Cardiac muscle cell (in vitro differentiated cells and primary cell): ENCODE measurements around the gene CELSR1. TPM values are rescaled to one million over a fixed set of nuclear protein-coding genes. Genes with fewer than 3 reads are reported as not detected.

Source experiments
- DNase-seq, 2 donors: peaks; one replicate each; pipeline versions ENCODE4 v3.0.0 to v3.0.0-alpha.2; 2010 to 2017; ENCODE audit warnings: low read depth in 1 of 2, low spot score in 1 of 2
- H3K27ac ChIP-seq: fragments of 200-600 bp; sonication (generic); 2 replicates; pipeline ENCODE4 v1.5.1; 2016
- H3K27me3 ChIP-seq: fragments of 200-600 bp; sonication (generic); 2 replicates; pipeline ENCODE4 v1.6.0; 2016; ENCODE audit warnings: control low read depth
- H3K36me3 ChIP-seq: fragments of 200-600 bp; sonication (generic); 2 replicates; pipeline ENCODE4 v1.5.1; 2016; ENCODE audit warnings: control low read depth
- H3K4me1 ChIP-seq: fragments of 200-600 bp; sonication (generic); 2 replicates; pipeline ENCODE4 v1.8.1; 2017; ENCODE audit warnings: low read depth, mild to moderate bottlenecking, mixed run types
- H3K4me3 ChIP-seq: fragments of 200-600 bp; sonication (generic); 2 replicates; pipeline ENCODE4 v1.5.1; 2016; ENCODE audit warnings: mild to moderate bottlenecking
- H3K9me3 ChIP-seq: fragments of 200-600 bp; sonication (generic); 2 replicates; pipeline ENCODE4 v1.5.1; 2017; ENCODE audit warnings: low read depth, mild to moderate bottlenecking, control low read depth
- CTCF ChIP-seq: IDR thresholded peaks from 2 replicates; pipeline ENCODE4 v1.5.1; 2012; ENCODE audit warnings: low read depth, mild to moderate bottlenecking, low read length
- polyA plus RNA-seq: library from polyadenylated mRNA; unstranded; fragments of >200 nt; fragmentation: Nextera tagmentation; extraction: Ambion mirVana; gene quantifications from 2 replicates; pipeline ENCODE4 v1.2.1, GENCODE V29; 2016
- total RNA-seq: library from RNA; depleted of rRNA; stranded (reverse); fragments of >200 nt; gene quantifications from 2 replicates; pipeline ENCODE4 v1.2.3, GENCODE V29; 2016

CELSR1 gene
- total and polyA plus RNA-seq, 2 experiments from 2014 or later: 9.0 to 37.4 TPM

GRCh38 chr22:46417769-46418168 is 119.7 kb downstream of the CELSR1 start:
- H3K36me3 ChIP-seq: no peaks in the 10 kb centered on the region
- peaks cover 23% of the 10 kb centered on the region for H3K4me1 ChIP-seq
- H3K27ac ChIP-seq: peak overlapping the region; percentile 89
- H3K4me3 ChIP-seq: no peak overlapping the region
- TF ChIP-seq CTCF: no peak
- DNase-seq: peak in 1 of 2 donors; percentile 79
- no peaks in the 10 kb centered on the region for H3K9me3 ChIP-seq
- no peaks in the 10 kb centered on the region for H3K27me3 ChIP-seq

- no peak overlapping the region for H3K4me3 ChIP-seq
- no peaks in the 10 kb centered on the region for H3K36me3 ChIP-seq
- H3K4me1 ChIP-seq: peaks cover 23% of the 10 kb centered on the region
- H3K27me3 ChIP-seq: no peaks in the 10 kb centered on the region
- no peaks in the 10 kb centered on the region for H3K9me3 ChIP-seq
- peak overlapping the region; percentile 89 for H3K27ac ChIP-seq
- TF ChIP-seq CTCF: no peak
- peak; percentile 11 to 59 for DNase-seq
Measured at GRCh38 chr22:46416891-46417580, 120.4 kb downstream of the CELSR1 start.

- DNase-seq: no peak
- Histone ChIP-seq H3K9me3 (no peaks in the 10 kb centered on the region), H3K4me1 (peaks cover 23% of the 10 kb centered on the region), H3K36me3 (no peaks in the 10 kb centered on the region), H3K4me3 (no peak overlapping the region), H3K27me3 (no peaks in the 10 kb centered on the region), H3K27ac (peak overlapping the region; percentile 89)
- TF ChIP-seq CTCF: no peak
Measured at GRCh38 chr22:46416520-46416871, 120.9 kb downstream of the CELSR1 start.

- H3K27ac ChIP-seq: no peak overlapping the region
- H3K4me1 ChIP-seq: peaks cover 23% of the 10 kb centered on the region
- peak in 1 of 2 donors; percentile 5 for DNase-seq
- no peaks in the 10 kb centered on the region for H3K27me3 ChIP-seq
- H3K36me3 ChIP-seq: no peaks in the 10 kb centered on the region
- no peak overlapping the region for H3K4me3 ChIP-seq
- H3K9me3 ChIP-seq: no peaks in the 10 kb centered on the region
- no peak for TF ChIP-seq CTCF
Measured at GRCh38 chr22:46415776-46416519, 121.5 kb downstream of the CELSR1 start.

- Histone ChIP-seq H3K27me3 (no peaks in the 10 kb centered on the region), H3K36me3 (no peaks in the 10 kb centered on the region), H3K4me1 (peaks cover 23% of the 10 kb centered on the region), H3K4me3 (no peak overlapping the region), H3K27ac (no peak overlapping the region), H3K9me3 (no peaks in the 10 kb centered on the region)
- no peak for DNase-seq
- TF ChIP-seq CTCF: no peak
Measured at GRCh38 chr22:46414704-46415103, 122.7 kb downstream of the CELSR1 start.
